ENCODE results near the gene ITGAV. TPM values are rescaled to one million over a fixed set of nuclear protein-coding genes. Genes with fewer than 3 reads are reported as not detected.

The ITGAV gene
- total RNA-seq, 3 donors from 2014 or later = 107 to 125 (median 117) TPM

GRCh38 chr2:186573531-186573930, 16.3 kb upstream of the ITGAV start:
- Histone ChIP-seq H3K4me3 (no peak overlapping the region), H3K27ac (no peak overlapping the region), H3K36me3 (no peaks in the 10 kb centered on the region), H3K9me3 (no peaks in the 10 kb centered on the region), H3K4me1 (no peaks in the 10 kb centered on the region), H3K27me3 (no peaks in the 10 kb centered on the region)
- TF ChIP-seq POLR2A (IDR thresholded peaks at IDR 0.05) (no peak), POLR2AphosphoS5 (IDR thresholded peaks at IDR 0.05) (no peak), CTCF (IDR thresholded peaks at IDR 0.05) (no peak)
- DNase-seq (ENCODE audit: low spot score in 2 of 2) = no peak
- intact Hi-C loops (cut with DNase I; ENCODE audit: low total_unique reads) = no loop called here

GRCh38 chr2:186575302-186575701, 14.6 kb upstream of the ITGAV start:
- intact Hi-C loops (cut with DNase I; ENCODE audit: low total_unique reads) = no loop called here
- no peaks in the 10 kb centered on the region for H3K36me3 ChIP-seq
- no peaks in the 10 kb centered on the region for H3K27me3 ChIP-seq
- DNase-seq (ENCODE audit: low spot score in 2 of 2) = no peak
- no peaks in the 10 kb centered on the region for H3K9me3 ChIP-seq
- no peaks in the 10 kb centered on the region for H3K4me1 ChIP-seq
- H3K4me3 ChIP-seq = no peak overlapping the region
- no peak for TF ChIP-seq POLR2AphosphoS5 (IDR thresholded peaks at IDR 0.05)
- no peak for TF ChIP-seq POLR2A (IDR thresholded peaks at IDR 0.05)
- no peak for TF ChIP-seq CTCF (IDR thresholded peaks at IDR 0.05)
- no peak overlapping the region for H3K27ac ChIP-seq

- no peaks in the 10 kb centered on the region for H3K4me1 ChIP-seq
- H3K27me3 ChIP-seq = no peaks in the 10 kb centered on the region
- no peak overlapping the region for H3K27ac ChIP-seq
- intact Hi-C loops (cut with DNase I; ENCODE audit: low total_unique reads) = no loop called here
- TF ChIP-seq POLR2AphosphoS5 (IDR thresholded peaks at IDR 0.05) (no peak), CTCF (IDR thresholded peaks at IDR 0.05) (no peak), POLR2A (IDR thresholded peaks at IDR 0.05) (no peak)
- DNase-seq (ENCODE audit: low spot score in 2 of 2) = no peak
- no peak overlapping the region for H3K4me3 ChIP-seq
- H3K36me3 ChIP-seq = no peaks in the 10 kb centered on the region
- no peaks in the 10 kb centered on the region for H3K9me3 ChIP-seq
Measured at GRCh38 chr2:186575856-186576255, 14.0 kb upstream of the ITGAV start.

- TF ChIP-seq CTCF (IDR thresholded peaks at IDR 0.05) = no peak
- TF ChIP-seq POLR2A (IDR thresholded peaks at IDR 0.05) = no peak
- TF ChIP-seq POLR2AphosphoS5 (IDR thresholded peaks at IDR 0.05) = no peak
- Histone ChIP-seq H3K27me3 (no peaks in the 10 kb centered on the region), H3K36me3 (no peaks in the 10 kb centered on the region), H3K4me3 (no peak overlapping the region), H3K9me3 (no peaks in the 10 kb centered on the region), H3K4me1 (no peaks in the 10 kb centered on the region), H3K27ac (no peak overlapping the region)
- DNase-seq (ENCODE audit: low spot score in 2 of 2) = no peak
- intact Hi-C loops (cut with DNase I; ENCODE audit: low total_unique reads) = no loop called here
Measured at GRCh38 chr2:186576614-186577013, 13.2 kb upstream of the ITGAV start.

GRCh38 chr2:186582698-186583097, 7.2 kb upstream of the ITGAV start:
- Histone ChIP-seq H3K4me3 (no peak overlapping the region), H3K27ac (no peak overlapping the region), H3K36me3 (no peaks in the 10 kb centered on the region), H3K27me3 (no peaks in the 10 kb centered on the region), H3K4me1 (no peaks in the 10 kb centered on the region), H3K9me3 (no peaks in the 10 kb centered on the region)
- DNase-seq (ENCODE audit: low spot score in 2 of 2) = no peak
- TF ChIP-seq POLR2A (IDR thresholded peaks at IDR 0.05) (no peak), CTCF (IDR thresholded peaks at IDR 0.05) (no peak), POLR2AphosphoS5 (IDR thresholded peaks at IDR 0.05) (no peak)
- intact Hi-C loops (cut with DNase I; ENCODE audit: low total_unique reads) = no loop called here
